H9 (cell line): ENCODE results near the gene GPR68. TPM values are rescaled to one million over a fixed set of nuclear protein-coding genes. Genes with fewer than 3 reads are reported as not detected.

Experiments used
- DNase-seq: peaks from one replicate; pipeline ENCODE4 v3.0.0-alpha.2; 2017
- H2AFZ ChIP-seq: one replicate; pipeline ENCODE4 v1.6.1; 2013; ENCODE audit warnings: mild to moderate bottlenecking, low read length, control low read depth, moderate library complexity
- H2AK5ac ChIP-seq: 2 replicates; pipeline ENCODE4 v1.6.1; 2013; ENCODE audit warnings: low read length, control low read depth, mixed read lengths; ENCODE audit not compliant: insufficient read length
- H2BK120ac ChIP-seq: one replicate; pipeline ENCODE4 v1.6.1; 2013; ENCODE audit warnings: low read depth, mild to moderate bottlenecking, low read length, control low read depth, inconsistent platforms; ENCODE audit not compliant: poor library complexity, severe bottlenecking
- H2BK12ac ChIP-seq: 2 replicates; pipeline ENCODE4 v1.6.1; 2013; ENCODE audit warnings: low read length, control low read depth, mixed read lengths, low read depth; ENCODE audit not compliant: insufficient read length
- H2BK15ac ChIP-seq: 2 replicates; pipeline ENCODE4 v1.6.1; 2013; ENCODE audit warnings: low read depth, low read length, control low read depth
- H2BK20ac ChIP-seq: one replicate; pipeline ENCODE4 v1.6.1; 2013; ENCODE audit warnings: low read depth, mild to moderate bottlenecking, low read length, control low read depth, inconsistent platforms; ENCODE audit not compliant: poor library complexity, severe bottlenecking
- H2BK5ac ChIP-seq: 2 replicates; pipeline ENCODE4 v1.6.1; 2013; ENCODE audit warnings: low read length, control low read depth, mixed read lengths; ENCODE audit not compliant: insufficient read length
- H3K14ac ChIP-seq: 2 replicates; pipeline ENCODE4 v1.6.1; 2013; ENCODE audit warnings: low read length, control low read depth; ENCODE audit not compliant: insufficient read depth
- H3K18ac ChIP-seq: 2 replicates; pipeline ENCODE4 v1.6.1; 2013; ENCODE audit warnings: low read depth, mild to moderate bottlenecking, mixed read lengths, low read length, control low read depth; ENCODE audit not compliant: insufficient read length
- H3K23ac ChIP-seq: 2 replicates; pipeline ENCODE4 v1.6.1; 2013; ENCODE audit warnings: low read length, control low read depth, mixed read lengths, low read depth; ENCODE audit not compliant: insufficient read length
- H3K23me2 ChIP-seq: 2 replicates; pipeline ENCODE4 v1.6.1; 2013; ENCODE audit warnings: low read depth, mild to moderate bottlenecking, mixed read lengths, low read length, control low read depth; ENCODE audit not compliant: insufficient read length, poor library complexity, severe bottlenecking
- H3K27ac ChIP-seq: 2 replicates; pipeline ENCODE4 v1.5.1; 2013; ENCODE audit warnings: low read length, control low read depth, mixed read lengths, low read depth; ENCODE audit not compliant: insufficient read length
- H3K27me3 ChIP-seq: 2 replicates; pipeline ENCODE4 v1.6.1; 2013; ENCODE audit warnings: low read length, control low read depth, inconsistent platforms; ENCODE audit not compliant: insufficient read depth
- H3K4ac ChIP-seq: 2 replicates; pipeline ENCODE4 v1.6.1; 2013; ENCODE audit warnings: low read depth, mild to moderate bottlenecking, control low read depth, inconsistent platforms, low read length, moderate library complexity
- H3K4me1 ChIP-seq: 2 replicates; pipeline ENCODE4 v1.6.1; 2013; ENCODE audit warnings: low read length, control low read depth, inconsistent platforms; ENCODE audit not compliant: insufficient read depth
- H3K4me2 ChIP-seq: 2 replicates; pipeline ENCODE4 v1.6.1; 2013; ENCODE audit warnings: low read length, control low read depth, mixed read lengths; ENCODE audit not compliant: insufficient read length, insufficient read depth
- H3K56ac ChIP-seq: 2 replicates; pipeline ENCODE4 v1.6.1; 2013; ENCODE audit warnings: low read depth, mild to moderate bottlenecking, mixed read lengths, low read length, control low read depth; ENCODE audit not compliant: insufficient read length
- H3K79me1 ChIP-seq: 2 replicates; pipeline ENCODE4 v1.6.1; 2013; ENCODE audit warnings: low read depth, mild to moderate bottlenecking, moderate library complexity, low read length, control low read depth, inconsistent platforms; ENCODE audit not compliant: insufficient read depth, poor library complexity, severe bottlenecking
- H3K79me2 ChIP-seq: 2 replicates; pipeline ENCODE4 v1.6.1; 2013; ENCODE audit warnings: low read length, control low read depth, inconsistent platforms; ENCODE audit not compliant: insufficient read depth
- H3K9ac ChIP-seq: 2 replicates; pipeline ENCODE4 v1.6.1; 2013; ENCODE audit warnings: low read length, control low read depth, mixed read lengths; ENCODE audit not compliant: insufficient read length; ENCODE audit errors: extremely low read depth
- H3K9me3 ChIP-seq: one replicate; pipeline ENCODE4 v1.6.1; 2013; ENCODE audit warnings: low read depth, low read length, inconsistent platforms; ENCODE audit not compliant: control insufficient read depth
- H3T11ph ChIP-seq: one replicate; pipeline ENCODE4 v1.6.1; 2013; ENCODE audit warnings: mild to moderate bottlenecking, low read length, control low read depth, inconsistent platforms
- H4K20me1 ChIP-seq: one replicate; pipeline ENCODE4 v1.6.1; 2013; ENCODE audit not compliant: control insufficient read depth, insufficient read length, insufficient read depth
- H4K5ac ChIP-seq: 2 replicates; pipeline ENCODE4 v1.6.1; 2013; ENCODE audit warnings: low read depth, mild to moderate bottlenecking, mixed read lengths, low read length, control low read depth; ENCODE audit not compliant: insufficient read length
- H4K8ac ChIP-seq: replicated peaks from 2 replicates; pipeline ENCODE4 v1.6.1; 2013; ENCODE audit warnings: low read length, control low read depth, mixed read lengths, low read depth; ENCODE audit not compliant: insufficient read length
- H4K91ac ChIP-seq: 2 replicates; pipeline ENCODE4 v1.6.1; 2013; ENCODE audit warnings: low read depth, mild to moderate bottlenecking, moderate library complexity, mixed read lengths, low read length, control low read depth; ENCODE audit not compliant: insufficient read length
- H3K27ac Mint-ChIP-seq, 3 experiments: 2 replicates in 2 of 3; 3 replicates in 1 of 3; pipeline ENCODE4 v1.8.0; 2020 to 2021; ENCODE audit warnings: mixed read lengths in 3 of 3, mild to moderate bottlenecking in 1 of 3, moderate library complexity in 1 of 3
- H3K27me3 Mint-ChIP-seq: 2 replicates; pipeline ENCODE4 v1.8.0; 2021; ENCODE audit warnings: low read depth, mild to moderate bottlenecking, moderate library complexity, mixed read lengths
- H3K36me3 Mint-ChIP-seq, 3 experiments: 2 replicates in 2 of 3; 3 replicates in 1 of 3; pipeline ENCODE4 v1.8.0; 2020 to 2021; ENCODE audit warnings: low read depth in 3 of 3, mixed read lengths in 3 of 3; ENCODE audit not compliant: insufficient read depth in 1 of 3
- H3K4me1 Mint-ChIP-seq, 2 experiments: 2 replicates each; pipeline ENCODE4 v1.8.0; 2020; ENCODE audit warnings: mixed read lengths in 2 of 2
- H3K4me3 Mint-ChIP-seq, 2 experiments: 2 replicates in 1 of 2; 3 replicates in 1 of 2; pipeline ENCODE4 v1.8.0; 2020 to 2021; ENCODE audit warnings: mild to moderate bottlenecking in 2 of 2, mixed read lengths in 2 of 2, moderate library complexity in 1 of 2
- H3K9me3 Mint-ChIP-seq, 2 experiments: 2 replicates in 1 of 2; 3 replicates in 1 of 2; pipeline ENCODE4 v1.8.0; 2020; ENCODE audit warnings: mild to moderate bottlenecking in 2 of 2, mixed read lengths in 2 of 2, moderate library complexity in 1 of 2
- CTCF ChIP-seq: fragments of 200-600 bp; sonication (generic); conservative IDR thresholded peaks from 3 replicates; pipeline ENCODE4 v1.8.0; 2021; ENCODE audit warnings: antibody characterized with exemption, mild to moderate bottlenecking
- WGBS: extraction: QIAGEN DNeasy Blood & Tissue Kit; methylation state at CpG from one replicate; pipeline ENCODE4 v1.1.7; 2013; ENCODE audit warnings: missing lambda C conversion rate, low lambda C conversion rate, mixed read lengths; ENCODE audit not compliant: insufficient read length; ENCODE audit errors: extremely low coverage; 5-methylcytosine and 5-hydroxymethylcytosine counted together
- total RNA-seq: library from RNA; stranded (reverse); gene quantifications from 2 replicates; pipeline ENCODE4 v1.2.1, GENCODE V29; 2021

GPR68 gene
- total RNA-seq, 1 experiment from 2014 or later = 0.33 TPM

GRCh38 chr14:91277546-91278382, 33.3 kb upstream of the GPR68 start:
- no CpG with 5 or more reads among the region's 30 CpGs for WGBS

More at GRCh38 chr14:91277546-91278382, 33.3 kb upstream of the GPR68 start:
- no peak overlapping the region for H2BK12ac ChIP-seq
- no peaks in the 10 kb centered on the region for H3K27me3 ChIP-seq
- no peak for DNase-seq
- H3K23ac ChIP-seq = no peak overlapping the region
- H3K14ac ChIP-seq = no peak overlapping the region
- H2AK5ac ChIP-seq = no peak overlapping the region
- H3K79me2 ChIP-seq = no peaks in the 10 kb centered on the region
- H3T11ph ChIP-seq = no peak overlapping the region
- no peak overlapping the region for H4K91ac ChIP-seq
- Mint-ChIP-seq H3K9me3 (no peaks in the 10 kb centered on the region), H3K4me3 (no peak overlapping the region), H3K27ac (no peak overlapping the region), H3K4me1 (no peaks in the 10 kb centered on the region), H3K36me3 (peaks cover 10 to 71% (median 36%) of the 10 kb centered on the region in 3 experiments), H3K27me3 (no peaks in the 10 kb centered on the region)
- no peak overlapping the region for H2BK120ac ChIP-seq
- H2BK5ac ChIP-seq = no peak overlapping the region
- no peak overlapping the region for H3K56ac ChIP-seq
- no peak for TF ChIP-seq CTCF
- no peak overlapping the region for H3K27ac ChIP-seq
- no peaks in the 10 kb centered on the region for H4K20me1 ChIP-seq
- no peak overlapping the region for H3K4ac ChIP-seq
- H3K9me3 ChIP-seq = no peaks in the 10 kb centered on the region
- H2AFZ ChIP-seq = no peak overlapping the region
- H3K4me1 ChIP-seq = no peaks in the 10 kb centered on the region
- H3K23me2 ChIP-seq = no peaks in the 10 kb centered on the region
- no peaks in the 10 kb centered on the region for H3K79me1 ChIP-seq
- no peak overlapping the region for H3K4me2 ChIP-seq
- no peak overlapping the region for H2BK20ac ChIP-seq
- no peak overlapping the region for H3K9ac ChIP-seq
- no peak overlapping the region for H4K8ac ChIP-seq
- H3K18ac ChIP-seq = no peak overlapping the region
- no peak overlapping the region for H4K5ac ChIP-seq
- H2BK15ac ChIP-seq = no peak overlapping the region
